GM18502 (cell line): ENCODE measurements around the gene FHAD1.
"Not testable (repeated sequence)": the region's sequence is repeated elsewhere in the genome, so short reads cannot be mapped to it uniquely, and the experiment has no call there.

Experiments
- ATAC-seq: cut with Tn5 transposase; IDR thresholded peaks from one replicate; pipeline ENCODE4 v1.9.1; 2021; ENCODE audit warnings: mild to moderate bottlenecking; ENCODE audit not compliant: unreplicated experiment, poor library complexity

The FHAD1 gene

DNA sequence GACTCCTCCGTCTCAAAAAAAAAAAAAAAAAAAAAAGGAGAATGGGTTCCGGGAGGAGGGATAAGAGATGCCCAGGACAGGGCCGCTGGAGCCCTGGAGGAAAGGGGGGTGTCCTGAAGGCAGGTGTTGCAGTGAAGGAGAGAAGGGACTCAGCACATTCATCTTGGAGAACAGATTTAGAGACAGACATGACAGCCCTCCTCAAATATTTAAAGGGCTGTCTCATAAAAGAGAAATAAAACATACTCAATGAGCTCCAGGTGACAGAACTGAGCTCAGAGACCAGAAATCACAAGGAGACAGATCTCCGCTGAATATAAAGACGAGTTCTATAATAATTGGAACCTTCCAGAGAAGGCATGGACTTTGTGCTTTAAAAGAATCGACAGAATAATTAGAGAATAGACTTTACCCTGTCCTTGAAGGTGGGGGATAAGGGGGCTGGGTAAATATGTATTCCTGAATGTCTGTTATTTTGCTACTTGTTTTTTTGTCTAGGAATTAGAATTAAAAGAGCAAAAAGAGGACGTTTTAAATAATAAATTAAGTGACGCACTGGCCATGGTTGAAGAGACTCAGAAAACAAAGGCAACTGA lies 110.7 kb downstream of the FHAD1 start:
- ATAC-seq: no peak

DNA sequence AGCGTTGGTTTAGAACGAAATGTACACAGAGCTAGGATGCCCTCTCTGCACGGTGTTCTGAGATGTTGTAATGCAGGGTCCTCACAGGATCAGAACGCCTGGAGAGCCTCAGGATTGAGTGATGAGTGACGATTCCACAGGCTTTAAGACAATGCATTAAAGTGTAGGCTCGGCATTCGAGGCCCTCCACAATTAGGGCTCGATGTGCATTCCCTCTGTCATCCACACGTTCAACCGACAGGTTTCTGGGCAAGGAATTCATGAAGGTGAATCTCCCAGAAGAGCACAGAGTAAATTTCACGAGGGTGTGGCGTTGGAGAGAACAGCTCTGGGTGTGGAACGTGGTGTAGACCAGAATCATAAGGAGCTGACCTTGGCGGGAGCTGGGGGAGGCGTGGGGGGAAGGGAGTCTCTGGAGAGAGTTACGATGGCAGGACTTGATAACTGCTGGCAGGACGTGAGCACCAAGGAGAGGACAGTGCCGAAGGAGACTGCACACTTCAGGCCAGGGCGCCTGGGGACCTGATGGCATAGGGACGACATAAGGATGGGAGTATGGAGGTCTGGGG lies 111.6 kb downstream of the FHAD1 start:
- no peak for ATAC-seq

DNA sequence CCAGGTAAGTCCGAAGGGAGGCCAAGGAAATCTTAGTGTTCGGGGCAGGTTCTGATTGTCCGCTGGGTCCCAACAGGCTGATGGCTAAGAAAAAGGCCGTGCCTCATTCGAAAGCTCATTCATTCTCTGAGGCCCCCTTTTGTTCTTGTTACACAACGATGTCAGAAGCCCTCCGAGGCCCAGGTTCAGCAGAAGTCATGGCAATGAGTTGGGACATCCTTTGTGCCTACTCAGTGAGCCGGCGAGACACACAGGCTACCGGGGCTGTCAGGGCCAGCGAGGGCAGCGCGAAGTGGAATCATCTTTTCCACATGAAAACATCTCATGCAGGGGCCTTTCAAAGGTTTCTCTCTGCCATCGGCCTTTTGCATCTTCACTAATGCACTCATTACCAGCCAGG lies 113.7 kb downstream of the FHAD1 start:
- no peak for ATAC-seq

DNA sequence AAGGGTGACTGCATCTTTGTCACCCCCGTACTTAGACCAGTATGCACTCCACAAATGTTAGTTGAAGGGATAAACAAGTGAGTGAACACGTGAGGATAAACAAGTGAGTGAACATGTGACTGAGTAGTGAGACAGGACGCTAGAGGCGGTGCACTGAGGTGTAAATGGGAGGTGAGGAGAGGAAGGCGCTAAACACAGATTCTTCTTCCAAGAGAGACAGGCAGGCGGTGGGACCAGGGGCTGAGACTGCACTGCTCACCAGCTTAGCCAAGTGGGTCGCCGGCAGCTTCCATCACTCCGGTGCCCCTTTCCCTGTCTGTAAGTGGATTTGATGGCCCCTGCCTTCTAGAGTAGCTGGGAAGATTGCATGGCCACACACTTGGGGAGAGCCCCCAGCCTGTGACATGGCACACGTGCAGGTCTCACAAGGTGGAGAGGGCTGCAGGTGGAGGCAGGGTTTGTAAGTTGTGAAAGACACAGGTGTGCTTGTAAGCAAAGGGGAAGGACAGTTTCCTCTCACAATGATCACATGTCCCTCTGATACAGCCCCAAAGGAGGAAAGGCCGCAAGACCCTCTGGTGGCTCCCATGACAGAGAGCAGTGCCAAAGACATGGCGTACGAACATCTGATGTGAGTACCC lies 115.2 kb downstream of the FHAD1 start:
- no peak for ATAC-seq

DNA sequence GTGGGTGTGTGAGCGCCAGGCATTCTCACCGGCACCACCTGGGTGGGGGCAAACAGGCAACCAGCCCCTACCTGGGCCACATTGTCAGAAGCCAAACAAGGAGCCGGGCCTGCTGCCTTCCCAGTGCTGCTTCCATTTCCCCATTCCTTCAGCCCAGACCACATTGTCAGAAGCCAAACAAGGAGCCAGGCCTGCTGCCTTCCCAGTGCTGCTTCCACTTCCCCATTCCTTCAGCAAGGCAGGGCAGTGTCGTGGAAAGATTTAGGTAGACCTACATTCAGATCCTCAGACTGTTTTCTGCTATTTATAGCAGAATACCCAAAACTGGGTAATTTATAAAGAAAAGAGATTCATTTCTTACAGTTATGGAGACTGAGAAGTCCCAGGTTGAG lies 115.7 kb downstream of the FHAD1 start:
- ATAC-seq: no peak

DNA sequence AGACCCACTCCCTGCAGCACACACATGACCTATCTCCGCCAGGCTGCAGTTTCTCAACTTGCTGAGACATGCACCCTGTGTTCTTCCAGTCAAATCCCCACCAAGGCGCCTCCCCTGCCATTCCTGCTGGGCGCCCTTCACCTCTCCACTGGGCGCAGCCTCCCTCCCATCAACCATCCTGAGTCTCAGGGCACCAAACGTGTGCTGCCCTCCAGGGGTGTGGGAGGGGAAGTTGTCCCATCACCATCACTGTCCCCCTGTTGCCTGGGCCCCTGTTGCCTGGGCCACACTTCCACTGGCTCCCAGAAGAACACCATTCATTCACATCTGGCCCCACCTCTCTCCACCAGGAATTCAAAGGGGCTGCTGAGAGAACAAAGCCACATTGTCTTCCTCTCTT lies 117.7 kb downstream of the FHAD1 start:
- no peak for ATAC-seq

DNA sequence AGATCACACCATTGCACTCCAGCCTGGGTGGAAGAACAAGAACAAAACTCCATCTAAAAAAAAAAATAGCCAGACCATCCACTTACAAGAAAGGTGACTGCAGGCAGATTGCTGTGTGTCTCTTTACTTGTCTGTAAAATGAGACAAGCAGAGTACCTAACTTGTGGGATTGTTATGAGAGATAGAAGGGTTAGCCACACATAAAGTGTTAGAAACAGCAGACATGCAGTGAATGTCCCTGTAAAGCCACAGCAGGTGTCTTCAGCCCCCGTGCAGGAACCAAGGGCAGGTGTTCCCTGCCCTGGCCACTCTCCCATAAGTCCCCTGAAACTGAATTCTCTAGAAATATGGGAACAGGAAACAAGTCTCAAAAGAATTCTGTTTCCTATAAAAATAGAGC lies 121.9 kb downstream of the FHAD1 start:
- ATAC-seq: no peak

DNA sequence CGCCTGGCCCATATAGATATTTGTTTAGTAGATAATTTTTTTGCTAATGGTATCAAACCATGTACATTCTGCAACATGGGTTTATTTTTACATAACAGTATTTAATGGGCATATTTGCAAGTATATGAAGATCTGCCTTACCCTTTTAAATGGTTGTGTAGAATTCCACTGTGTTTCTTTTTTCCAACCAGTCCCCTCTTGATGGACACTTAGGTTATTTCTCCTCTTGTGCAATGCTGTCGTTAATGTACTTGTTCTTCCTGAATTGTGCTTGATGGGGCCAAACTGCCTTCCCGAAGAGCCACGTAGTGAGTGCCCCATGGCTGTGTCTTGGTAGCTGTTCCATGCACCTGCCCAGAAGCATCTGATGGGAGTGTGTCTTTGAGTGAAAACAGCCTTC lies 123.2 kb downstream of the FHAD1 start:
- ATAC-seq: no peak

DNA sequence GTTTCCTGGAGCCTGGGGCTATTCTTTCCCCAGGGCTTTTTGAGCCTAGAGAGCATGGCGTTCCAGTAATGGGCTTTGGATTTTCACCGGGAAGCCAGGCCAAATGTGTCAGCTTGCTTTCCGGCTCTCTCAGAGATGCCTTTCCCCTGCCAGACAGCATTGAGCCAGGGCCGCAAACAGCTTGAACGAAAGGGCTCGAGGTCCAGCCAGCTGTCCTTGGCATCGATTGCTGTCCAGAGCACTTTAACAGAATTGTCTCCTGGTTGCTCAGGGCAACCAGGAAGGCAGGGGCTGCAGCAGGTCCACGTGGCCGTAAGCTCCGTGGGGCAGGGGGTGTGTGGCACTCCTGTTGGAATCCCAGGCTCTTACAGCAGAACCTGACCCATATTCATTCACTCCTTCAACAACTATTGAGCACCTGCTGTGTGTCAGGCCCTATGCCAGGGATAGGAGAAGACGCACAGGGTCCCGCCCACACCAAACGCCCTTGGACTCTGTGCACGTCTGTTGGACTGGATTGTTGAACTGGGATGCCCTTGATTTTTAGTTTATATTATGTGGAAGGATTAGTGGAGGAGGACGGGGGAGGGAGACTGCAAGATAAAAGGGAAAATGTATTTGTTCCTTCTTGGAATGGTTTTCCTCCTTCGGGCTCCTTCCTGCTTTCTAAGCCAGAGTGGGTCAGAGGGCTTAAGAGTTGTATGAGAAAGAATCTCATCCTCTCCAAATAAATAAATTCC lies 123.9 kb downstream of the FHAD1 start:
- ATAC-seq: no peak

DNA sequence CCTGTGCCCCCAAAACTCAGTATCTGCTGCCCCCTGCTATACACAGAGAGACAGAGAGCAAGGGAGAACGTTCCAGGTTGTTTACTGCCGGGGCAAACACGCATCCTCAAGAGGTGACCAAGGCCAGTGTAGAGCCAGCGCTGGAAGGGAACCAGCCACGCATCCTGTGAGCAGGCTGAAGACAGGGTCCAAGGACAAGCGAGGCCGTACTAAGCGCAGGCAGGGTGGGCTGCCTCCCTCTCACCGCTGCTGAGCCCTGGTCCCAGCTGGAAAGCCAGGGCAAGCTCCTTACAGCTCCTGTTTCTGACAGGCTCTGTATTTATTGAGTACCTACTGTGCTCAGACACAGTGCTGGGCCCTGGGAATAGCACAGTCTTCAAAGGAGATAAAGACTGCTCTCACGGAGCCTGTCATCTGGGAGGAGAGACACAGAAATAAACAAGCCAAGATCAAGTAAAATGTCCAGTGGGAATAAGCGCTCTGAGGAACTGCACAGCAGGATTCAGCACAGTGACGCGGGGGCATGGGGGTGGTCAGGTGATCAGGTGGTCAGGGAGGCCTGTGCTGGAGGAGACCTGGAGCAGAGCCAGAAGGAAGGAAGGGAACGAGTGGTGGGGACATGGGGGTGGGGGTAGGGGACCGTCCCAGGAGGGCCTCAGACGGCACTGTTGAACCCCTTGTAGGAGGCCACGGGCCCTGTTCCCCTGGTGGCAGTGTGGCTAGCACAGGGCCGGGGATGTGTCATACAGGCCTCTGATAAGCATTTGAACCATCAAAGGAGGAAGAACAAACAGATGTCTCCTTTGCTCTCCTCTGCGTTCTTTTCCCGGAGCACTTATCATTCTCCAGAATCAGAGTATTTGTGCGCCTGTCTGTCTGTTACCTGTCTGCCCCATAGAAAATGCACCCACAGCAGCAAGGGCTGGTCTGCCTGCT lies 124.9 kb downstream of the FHAD1 start:
- ATAC-seq: no peak

DNA sequence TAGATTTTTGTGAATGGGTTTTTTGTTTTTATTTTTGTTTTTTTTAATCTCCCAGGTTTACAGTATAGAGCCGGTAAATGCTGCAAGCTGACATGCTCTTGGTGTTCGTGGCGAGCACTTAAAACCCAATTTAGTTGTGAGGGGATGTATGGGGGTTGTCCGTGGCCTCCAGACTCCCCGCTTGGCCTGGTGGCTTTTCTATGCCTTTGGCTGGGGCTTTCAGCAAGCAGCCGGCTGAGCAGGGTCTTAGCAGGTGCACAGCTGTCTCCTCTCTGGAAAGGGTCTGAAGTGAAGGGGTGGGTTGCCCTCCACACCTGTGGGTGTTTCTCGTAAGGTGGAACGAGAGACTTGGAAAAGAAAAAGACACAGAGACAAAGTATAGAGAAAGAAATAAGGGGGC lies 131.7 kb downstream of the FHAD1 start:
- ATAC-seq: no peak

DNA sequence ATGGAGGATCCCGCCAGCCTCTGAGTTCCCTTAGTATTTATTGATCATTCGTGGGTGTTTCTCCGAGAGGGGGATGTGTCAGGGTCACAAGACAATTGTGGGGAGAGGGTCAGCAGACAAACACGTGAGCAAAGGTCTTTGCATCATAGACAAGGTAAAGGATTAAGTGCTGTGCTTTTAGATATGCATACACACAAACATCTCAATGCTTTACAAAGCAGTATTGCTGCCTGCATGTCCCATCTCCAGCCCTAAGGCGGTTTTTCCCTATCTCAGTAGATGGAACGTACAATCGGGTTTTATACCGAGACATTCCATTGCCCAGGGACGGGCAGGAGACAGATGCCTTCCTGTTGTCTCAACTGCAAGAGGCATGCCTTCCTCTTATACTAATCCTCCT lies 132.1 kb downstream of the FHAD1 start:
- not testable (repeated sequence) for ATAC-seq

DNA sequence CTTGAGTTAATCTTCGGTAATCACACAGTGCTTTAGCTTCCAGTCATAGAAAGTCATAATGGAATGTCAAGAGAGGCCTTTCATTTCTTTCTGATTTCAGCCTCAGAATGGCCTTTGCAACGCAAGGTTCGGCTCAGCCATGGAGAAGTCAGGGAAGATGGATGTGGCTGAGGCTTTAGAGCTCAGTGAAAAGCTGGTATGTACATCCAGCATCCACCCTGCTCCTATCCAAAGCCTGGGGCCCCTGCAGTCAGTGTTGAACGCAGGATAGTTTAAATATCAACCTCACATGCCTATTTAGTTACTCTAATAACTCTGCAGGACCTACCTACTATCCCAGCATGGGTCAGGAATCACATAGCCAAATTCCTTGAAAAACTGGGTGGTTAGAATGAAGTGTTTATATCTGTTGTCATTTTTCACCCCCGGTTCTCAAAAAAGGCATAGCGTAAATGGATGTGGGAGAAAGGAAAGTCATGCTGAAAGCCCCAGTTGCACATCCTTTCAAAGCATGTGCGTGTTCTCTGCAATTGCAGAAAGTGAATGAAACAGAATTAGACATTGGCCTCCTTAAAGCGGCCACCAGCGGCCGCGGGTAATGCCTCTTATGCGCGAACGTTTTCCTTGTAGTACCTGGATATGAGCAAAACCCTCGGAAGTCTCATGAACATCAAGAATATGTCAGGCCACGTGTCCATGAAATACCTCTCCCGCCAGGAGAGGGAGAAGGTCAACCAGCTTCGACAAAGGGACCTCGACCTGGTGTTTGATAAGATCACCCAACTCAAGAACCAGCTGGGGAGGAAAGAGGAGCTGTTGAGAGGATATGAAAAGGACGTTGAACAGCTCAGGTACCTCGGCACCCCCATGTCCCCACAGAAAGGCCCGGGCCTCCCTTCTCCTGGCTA lies 133.8 kb downstream of the FHAD1 start:
- no peak for ATAC-seq

DNA sequence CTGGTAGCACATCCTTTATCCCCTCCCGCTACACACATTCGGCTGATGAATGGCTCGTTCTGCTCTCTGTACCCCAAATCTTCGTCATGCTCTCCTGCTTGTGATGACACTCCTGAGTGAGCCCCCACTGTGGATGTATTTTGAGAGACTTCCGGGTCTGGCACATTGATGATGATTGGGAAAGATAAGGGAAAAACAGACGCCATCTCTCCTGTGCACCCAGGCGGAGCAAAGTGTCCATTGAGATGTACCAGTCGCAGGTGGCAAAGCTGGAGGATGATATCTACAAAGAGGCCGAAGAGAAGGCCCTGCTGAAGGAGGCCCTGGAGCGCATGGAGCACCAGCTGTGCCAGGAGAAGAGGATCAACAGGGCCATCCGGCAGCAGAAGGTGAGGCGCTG lies 134.8 kb downstream of the FHAD1 start:
- ATAC-seq: no peak

DNA sequence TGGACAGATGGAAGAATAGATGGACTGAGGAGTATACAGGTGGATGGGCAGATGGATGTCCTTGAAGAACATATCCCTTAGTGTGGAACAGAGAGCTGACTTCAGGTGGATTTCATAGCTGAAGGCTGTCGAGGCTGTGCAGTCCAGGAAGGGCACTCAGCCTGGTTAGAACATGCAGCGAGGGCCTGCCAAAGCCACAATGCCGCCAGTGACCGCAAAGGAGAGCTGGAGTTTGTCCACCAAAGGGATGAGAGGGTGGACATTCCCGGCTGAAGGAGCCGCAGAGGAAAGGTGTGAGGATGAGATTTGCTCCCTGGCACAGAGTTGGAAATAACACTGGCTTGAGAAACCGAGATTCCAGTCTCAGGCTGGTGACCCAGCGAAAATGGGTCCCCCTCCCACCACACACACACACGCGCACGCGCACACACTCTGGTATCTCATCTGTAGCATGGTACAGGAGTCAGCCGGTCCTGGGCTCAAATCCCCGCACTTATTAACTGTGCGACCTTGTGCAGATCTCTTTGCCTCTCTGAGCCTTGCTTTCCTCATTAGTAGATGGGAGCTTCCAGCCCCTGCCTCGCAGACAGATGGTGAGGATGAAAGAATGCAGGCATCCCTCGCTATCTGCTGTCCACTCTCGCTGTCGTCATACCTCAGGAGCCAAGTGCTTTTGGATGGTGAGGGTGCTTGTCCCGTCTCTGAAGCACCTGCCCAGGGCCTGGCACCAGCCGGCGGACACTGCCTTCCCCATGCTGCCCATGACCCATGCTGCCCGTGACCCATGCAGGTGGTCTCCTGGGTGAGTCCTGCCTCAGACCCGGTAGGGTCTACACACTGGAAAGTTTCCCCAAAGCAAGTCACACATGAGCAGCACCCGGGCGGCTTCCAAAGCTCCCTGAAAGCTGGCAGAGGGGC lies 135.8 kb downstream of the FHAD1 start:
- no peak for ATAC-seq

DNA sequence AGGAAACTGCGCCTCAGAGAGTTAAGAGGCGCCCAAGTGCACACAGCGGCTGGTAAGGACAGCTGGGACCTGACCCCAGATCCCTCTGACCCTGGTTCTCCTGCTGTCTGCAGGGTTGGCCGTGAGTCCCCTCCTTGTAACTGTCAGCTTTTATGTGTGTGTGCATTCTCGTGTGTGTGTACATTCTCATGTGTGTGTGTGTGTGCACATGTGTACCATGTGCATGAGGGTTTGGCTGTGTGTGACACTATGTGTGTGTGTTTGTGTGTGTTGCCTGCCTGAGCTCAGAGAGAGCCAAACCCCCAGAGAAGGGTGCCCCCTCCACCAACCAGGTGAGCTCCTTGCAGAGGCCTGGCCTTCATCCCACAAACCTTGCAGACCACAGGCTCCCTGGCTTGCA lies 136.8 kb downstream of the FHAD1 start:
- ATAC-seq: no peak

DNA sequence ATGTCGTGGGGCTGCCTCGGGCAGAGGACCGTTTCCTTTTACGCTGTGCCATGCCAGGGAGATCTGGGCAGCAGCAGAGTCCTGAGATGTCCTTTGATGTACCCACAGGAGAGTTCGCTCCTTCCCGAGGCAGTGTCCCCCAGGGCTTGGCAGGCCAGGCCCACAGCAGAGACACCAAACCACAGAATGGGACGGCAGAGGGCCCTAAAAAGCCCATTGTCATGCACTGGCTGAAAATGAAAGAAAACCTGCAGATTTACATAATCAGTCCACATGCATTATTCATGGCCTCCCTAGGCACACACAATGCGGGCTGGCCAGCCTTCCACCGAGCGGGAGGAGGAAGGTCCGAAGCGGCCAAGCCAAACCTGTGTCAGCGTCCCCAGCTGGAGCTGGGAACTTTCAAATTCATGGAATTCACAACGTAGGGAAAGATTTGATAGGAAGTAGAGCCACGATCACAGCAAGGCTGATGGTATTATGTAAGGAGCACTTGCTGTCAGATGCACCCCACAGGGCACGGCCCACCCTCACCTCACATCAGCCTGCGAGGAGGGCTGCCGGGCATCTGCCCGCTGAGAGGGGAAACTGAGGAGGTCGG lies 137.4 kb downstream of the FHAD1 start:
- ATAC-seq: no peak

DNA sequence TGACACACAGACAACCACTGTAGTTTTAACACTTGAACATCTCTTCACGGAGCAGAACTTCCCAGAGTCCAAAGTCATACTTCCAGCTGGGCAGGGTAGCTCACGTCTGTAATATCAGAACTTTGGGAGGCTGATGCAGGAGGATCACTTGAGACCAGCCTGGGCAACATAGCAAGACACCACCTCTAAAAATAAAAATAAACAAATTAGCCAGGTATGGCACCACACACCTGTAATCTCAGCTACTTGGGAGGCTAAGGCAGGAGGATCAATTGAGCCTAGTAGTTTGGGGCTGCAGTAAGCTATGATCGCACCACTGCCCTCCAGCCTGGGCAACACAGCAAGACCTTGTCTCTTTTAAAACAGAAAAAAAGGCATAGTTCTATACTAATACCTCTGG lies 138.4 kb downstream of the FHAD1 start:
- ATAC-seq: no peak
